OCI-LY7 (cell line): ENCODE results near the gene GORASP2. TPM values are rescaled to one million over a fixed set of nuclear protein-coding genes. Genes with fewer than 3 reads are reported as not detected.

Source experiments
- BruUV-seq: library from RNA; stranded (reverse); fragments of 400-500 nt; replicated peaks from 2 replicates; lab custom pipeline; 2021; lab: Mats Ljungman, UMichigan
- CTCF ChIA-PET: fragments of 300-600 bp; sonication (Branson Sonifier 250); formaldehyde crosslinking; loops from one replicate; lab custom pipeline; 2022; ENCODE audit warnings: antibody characterized with exemption; ENCODE audit not compliant: unreplicated experiment; lab: Charles Lee
- POLR2A ChIA-PET: fragments of 300-600 bp; sonication (Branson Sonifier 250); formaldehyde crosslinking; loops from one replicate; lab custom pipeline; 2022; ENCODE audit warnings: antibody characterized with exemption; lab: Charles Lee
- DNase-seq: peaks from one replicate; pipeline ENCODE4 v3.0.0-alpha.2; 2015; ENCODE audit warnings: low spot score
- H2AFZ ChIP-seq: fragments of 200-600 bp; sonication (generic), shearing (Covaris generic); 2 replicates; pipeline ENCODE4 v1.6.1; 2014; ENCODE audit warnings: mild to moderate bottlenecking, antibody characterized with exemption, low read length, moderate library complexity
- H3K27ac ChIP-seq: fragments of 200-600 bp; sonication (generic); 2 replicates; pipeline ENCODE4 v1.5.1; 2014; ENCODE audit warnings: mixed run types, low read depth, mild to moderate bottlenecking, moderate library complexity, low read length, inconsistent platforms; ENCODE audit not compliant: poor library complexity, severe bottlenecking
- H3K36me3 ChIP-seq: fragments of 200-600 bp; sonication (generic); 2 replicates; pipeline ENCODE4 v1.6.1; 2014; ENCODE audit warnings: mild to moderate bottlenecking, antibody characterized with exemption, low read length, moderate library complexity, mixed read lengths; ENCODE audit not compliant: insufficient read depth
- H3K4me1 ChIP-seq: fragments of 200-600 bp; sonication (generic); 2 replicates; pipeline ENCODE4 v1.5.1; 2014; ENCODE audit warnings: mild to moderate bottlenecking, low read length; ENCODE audit not compliant: insufficient read depth, poor library complexity, severe bottlenecking
- H3K4me2 ChIP-seq: fragments of 200-600 bp; sonication (generic); 2 replicates; pipeline ENCODE4 v1.6.1; 2014; ENCODE audit warnings: mild to moderate bottlenecking, low read length
- H3K4me3 ChIP-seq: fragments of 200-600 bp; sonication (generic); 2 replicates; pipeline ENCODE4 v1.5.1; 2014; ENCODE audit warnings: mild to moderate bottlenecking, low read depth, low read length; ENCODE audit not compliant: poor library complexity, severe bottlenecking
- H3K79me2 ChIP-seq: fragments of 200-600 bp; sonication (generic); 2 replicates; pipeline ENCODE4 v1.6.1; 2016; ENCODE audit warnings: low read depth, mild to moderate bottlenecking, low read length, moderate library complexity, mixed read lengths; ENCODE audit not compliant: insufficient read depth
- H3K9me2 ChIP-seq: fragments of 200-600 bp; sonication (generic); 2 replicates; pipeline ENCODE4 v1.6.1; 2016; ENCODE audit warnings: mild to moderate bottlenecking, low read length, mixed read lengths; ENCODE audit not compliant: insufficient read depth
- H3K9me3 ChIP-seq: fragments of 200-600 bp; sonication (generic); 2 replicates; pipeline ENCODE4 v1.6.1; 2014; ENCODE audit warnings: mild to moderate bottlenecking, mixed run types, low read length, mixed read lengths
- H4K20me1 ChIP-seq: fragments of 200-600 bp; sonication (generic); 2 replicates; pipeline ENCODE4 v1.6.1; 2014; ENCODE audit warnings: mild to moderate bottlenecking, antibody characterized with exemption, low read length, moderate library complexity, mixed read lengths; ENCODE audit not compliant: insufficient read depth
- CTCF ChIP-seq: fragments of 200-600 bp; sonication (generic); conservative IDR thresholded peaks from 2 replicates; pipeline ENCODE4 v1.5.1; 2014; ENCODE audit warnings: mild to moderate bottlenecking, antibody characterized with exemption, low read length, moderate library complexity, mixed read lengths
- EZH2phosphoT487 ChIP-seq: fragments of 200-600 bp; sonication (generic); IDR thresholded peaks from 2 replicates; pipeline ENCODE4 v1.6.1; 2018; ENCODE audit warnings: low read depth, borderline replicate concordance, mild to moderate bottlenecking, mixed run types, antibody characterized with exemption, low read length, moderate library complexity, mixed read lengths
- intact Hi-C: fragments of 100-400 bp; cut with micrococcal nuclease; formaldehyde crosslinking; loops from one replicate; pipeline ENCODE4 v1.10.0; 2022; ENCODE audit not compliant: unreplicated experiment
- total RNA-seq, 2 experiments: library from RNA; depleted of rRNA in 1 of 2; stranded (reverse); fragments of >200 nt in 1 of 2; shearing (Covaris generic) in 1 of 2; gene quantifications; 2 replicates each; pipeline ENCODE4 v1.2.3, GENCODE V29; 2014 to 2022

GORASP2 gene
- total RNA-seq, 2 experiments from 2014 or later = 30.7 to 94.3 TPM

- POLR2A ChIA-PET = interaction anchor here (0.7 to 1.3 kb wide), 4 partner anchors 11 to 1395 kb away, joined by 3 to 5 read pairs (median 4); no protein-coding TSS in a partner anchor
- H3K27ac ChIP-seq = no peak overlapping the region
- H3K4me3 ChIP-seq = no peak overlapping the region
- H3K4me2 ChIP-seq = no peak overlapping the region
- no peaks in the 10 kb centered on the region for H3K9me2 ChIP-seq
- no peaks in the 10 kb centered on the region for H4K20me1 ChIP-seq
- no peak for TF ChIP-seq CTCF
- no peak for TF ChIP-seq EZH2phosphoT487
- H3K36me3 ChIP-seq = no peaks in the 10 kb centered on the region
- no peaks in the 10 kb centered on the region for H3K4me1 ChIP-seq
- no TSS peak for BruUV-seq
- CTCF ChIA-PET = no interaction called here
- intact Hi-C loops = no loop called here
- DNase-seq = no peak
- no peak overlapping the region for H2AFZ ChIP-seq
- no peaks in the 10 kb centered on the region for H3K79me2 ChIP-seq
- H3K9me3 ChIP-seq = no peaks in the 10 kb centered on the region
These were observed 32.4 kb upstream of the GORASP2 start for GRCh38 chr2:170896622-170897021.

GRCh38 chr2:170897108-170897507, 31.9 kb upstream of the GORASP2 start:
- CTCF ChIA-PET = no interaction called here
- intact Hi-C loops = no loop called here

More at GRCh38 chr2:170897108-170897507, 31.9 kb upstream of the GORASP2 start:
- no peaks in the 10 kb centered on the region for H3K4me1 ChIP-seq
- no peak overlapping the region for H3K4me3 ChIP-seq
- no peaks in the 10 kb centered on the region for H3K79me2 ChIP-seq
- H3K27ac ChIP-seq = no peak overlapping the region
- H4K20me1 ChIP-seq = no peaks in the 10 kb centered on the region
- no peaks in the 10 kb centered on the region for H3K9me3 ChIP-seq
- POLR2A ChIA-PET = interaction anchor here (0.7 to 1.3 kb wide), 3 partner anchors 12 to 36 kb away, joined by 3 to 5 read pairs (median 3); no protein-coding TSS in a partner anchor
- no peak overlapping the region for H3K4me2 ChIP-seq
- no peaks in the 10 kb centered on the region for H3K36me3 ChIP-seq
- no peaks in the 10 kb centered on the region for H3K9me2 ChIP-seq
- H2AFZ ChIP-seq = no peak overlapping the region
- no peak for TF ChIP-seq EZH2phosphoT487
- no peak for TF ChIP-seq CTCF
- no TSS peak for BruUV-seq
- no peak for DNase-seq
